ENCODE results near the gene DDX3X. TPM values are rescaled to one million over a fixed set of nuclear protein-coding genes. Genes with fewer than 3 reads are reported as not detected.

DDX3X gene
- total and polyA plus RNA-seq, 2 of the 13 experiments (the other 11 are each of a cell fraction or from before 2014, with no cell fraction given): 53.5 to 239 TPM

DNA sequence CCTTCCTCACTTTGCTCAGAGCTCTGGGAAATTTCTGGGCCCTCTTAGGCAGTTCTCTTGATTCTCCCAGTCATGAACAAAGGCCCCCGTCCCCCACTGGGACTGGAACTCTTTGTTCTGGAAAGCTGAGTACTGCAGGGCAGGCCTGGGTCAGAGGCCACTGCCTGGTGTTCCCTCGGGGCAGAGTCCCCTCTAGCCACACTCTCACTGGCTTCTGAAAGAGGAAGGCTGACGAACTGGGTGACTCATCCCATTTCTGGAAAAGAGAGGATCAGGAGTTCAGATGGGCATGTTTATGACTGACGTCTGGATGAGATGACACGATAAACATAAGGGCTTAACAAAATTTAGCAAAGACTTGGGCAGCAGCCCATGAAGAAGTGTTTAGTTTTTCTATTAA is 47.7 kb downstream of the DDX3X start (continued):
- TF ChIP-seq, protein P1, sequence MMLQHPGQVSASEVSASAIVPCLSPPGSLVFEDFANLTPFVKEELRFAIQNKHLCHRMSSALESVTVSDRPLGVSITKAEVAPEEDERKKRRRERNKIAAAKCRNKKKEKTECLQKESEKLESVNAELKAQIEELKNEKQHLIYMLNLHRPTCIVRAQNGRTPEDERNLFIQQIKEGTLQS (CRISPR knock-in tag; IDR thresholded peaks at IDR 0.05): peak; percentile 91
- TF ChIP-seq FOXO1 (CRISPR knock-in tag; IDR thresholded peaks at IDR 0.05): peak; percentile 65; the same call in 1 of the 2 replicates
- no peak for TF ChIP-seq ZSCAN22 (CRISPR knock-in tag; IDR thresholded peaks at IDR 0.05)
- TF ChIP-seq, protein P2, sequence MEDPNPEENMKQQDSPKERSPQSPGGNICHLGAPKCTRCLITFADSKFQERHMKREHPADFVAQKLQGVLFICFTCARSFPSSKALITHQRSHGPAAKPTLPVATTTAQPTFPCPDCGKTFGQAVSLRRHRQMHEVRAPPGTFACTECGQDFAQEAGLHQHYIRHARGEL (CRISPR knock-in tag; IDR thresholded peaks at IDR 0.05): no peak
- TF ChIP-seq ATF7 (IDR thresholded peaks at IDR 0.05): no peak
- no peak for TF ChIP-seq ATF7 (CRISPR knock-in tag; IDR thresholded peaks at IDR 0.05)
- no peak for TF ChIP-seq DMAP1 (CRISPR knock-in tag; IDR thresholded peaks at IDR 0.05)
- TF ChIP-seq SNRNP70 (IDR thresholded peaks at IDR 0.05; ENCODE audit: low read depth, low read length): no peak
- TF ChIP-seq ARNTL (CRISPR knock-in tag; IDR thresholded peaks at IDR 0.05): no peak
- no peak for TF ChIP-seq ZNF740 (CRISPR knock-in tag; IDR thresholded peaks at IDR 0.05)
- TF ChIP-seq, protein P3, sequence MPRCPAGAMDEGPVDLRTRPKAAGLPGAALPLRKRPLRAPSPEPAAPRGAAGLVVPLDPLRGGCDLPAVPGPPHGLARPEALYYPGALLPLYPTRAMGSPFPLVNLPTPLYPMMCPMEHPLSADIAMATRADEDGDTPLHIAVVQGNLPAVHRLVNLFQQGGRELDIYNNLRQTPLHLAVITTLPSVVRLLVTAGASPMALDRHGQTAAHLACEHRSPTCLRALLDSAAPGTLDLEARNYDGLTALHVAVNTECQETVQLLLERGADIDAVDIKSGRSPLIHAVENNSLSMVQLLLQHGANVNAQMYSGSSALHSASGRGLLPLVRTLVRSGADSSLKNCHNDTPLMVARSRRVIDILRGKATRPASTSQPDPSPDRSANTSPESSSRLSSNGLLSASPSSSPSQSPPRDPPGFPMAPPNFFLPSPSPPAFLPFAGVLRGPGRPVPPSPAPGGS (CRISPR knock-in tag; IDR thresholded peaks at IDR 0.05): no peak
- no peak for TF ChIP-seq TSC22D2 (CRISPR knock-in tag; IDR thresholded peaks at IDR 0.05; ENCODE audit: borderline replicate concordance)
- no peak for TF ChIP-seq GTF2F1 (IDR thresholded peaks at IDR 0.05; ENCODE audit: low read length)
- TF ChIP-seq, protein P4, sequence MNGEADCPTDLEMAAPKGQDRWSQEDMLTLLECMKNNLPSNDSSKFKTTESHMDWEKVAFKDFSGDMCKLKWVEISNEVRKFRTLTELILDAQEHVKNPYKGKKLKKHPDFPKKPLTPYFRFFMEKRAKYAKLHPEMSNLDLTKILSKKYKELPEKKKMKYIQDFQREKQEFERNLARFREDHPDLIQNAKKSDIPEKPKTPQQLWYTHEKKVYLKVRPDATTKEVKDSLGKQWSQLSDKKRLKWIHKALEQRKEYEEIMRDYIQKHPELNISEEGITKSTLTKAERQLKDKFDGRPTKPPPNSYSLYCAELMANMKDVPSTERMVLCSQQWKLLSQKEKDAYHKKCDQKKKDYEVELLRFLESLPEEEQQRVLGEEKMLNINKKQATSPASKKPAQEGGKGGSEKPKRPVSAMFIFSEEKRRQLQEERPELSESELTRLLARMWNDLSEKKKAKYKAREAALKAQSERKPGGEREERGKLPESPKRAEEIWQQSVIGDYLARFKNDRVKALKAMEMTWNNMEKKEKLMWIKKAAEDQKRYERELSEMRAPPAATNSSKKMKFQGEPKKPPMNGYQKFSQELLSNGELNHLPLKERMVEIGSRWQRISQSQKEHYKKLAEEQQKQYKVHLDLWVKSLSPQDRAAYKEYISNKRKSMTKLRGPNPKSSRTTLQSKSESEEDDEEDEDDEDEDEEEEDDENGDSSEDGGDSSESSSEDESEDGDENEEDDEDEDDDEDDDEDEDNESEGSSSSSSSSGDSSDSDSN (CRISPR knock-in tag; IDR thresholded peaks at IDR 0.05): 0 out of 2 replicates have a peak, but pooled peaks have one; percentile 21
- TF ChIP-seq RXRB (CRISPR knock-in tag; IDR thresholded peaks at IDR 0.05; ENCODE audit: borderline replicate concordance): peak; percentile 86
- no peak for TF ChIP-seq ZFP82 (CRISPR knock-in tag; IDR thresholded peaks at IDR 0.05; ENCODE audit: borderline replicate concordance)
- no peak for TF ChIP-seq ZNF775 (CRISPR knock-in tag; IDR thresholded peaks at IDR 0.05; ENCODE audit: borderline replicate concordance)
- no peak for TF ChIP-seq RNF2 (conservative IDR thresholded peaks at IDR 0.05; ENCODE audit: low read depth)
- no peak for TF ChIP-seq ZNF543 (CRISPR knock-in tag; IDR thresholded peaks at IDR 0.05)
- no peak for TF ChIP-seq SPEN (CRISPR knock-in tag; IDR thresholded peaks at IDR 0.05; ENCODE audit: low read depth)
- no peak for TF ChIP-seq MTA1 (CRISPR knock-in tag; IDR thresholded peaks at IDR 0.05; ENCODE audit: borderline replicate concordance)
- no peak for TF ChIP-seq ZBTB1 (CRISPR knock-in tag; IDR thresholded peaks at IDR 0.05; ENCODE audit: borderline replicate concordance)
- no peak for TF ChIP-seq HCFC1 (IDR thresholded peaks at IDR 0.05; ENCODE audit: low read depth, low read length)
- no peak for TF ChIP-seq HMGXB4 (CRISPR knock-in tag; IDR thresholded peaks at IDR 0.05; ENCODE audit: borderline replicate concordance in 1 of 2, low read depth in 1 of 2)

Data from HepG2 (cell line).